OCI-LY7 (cell line): ENCODE measurements around the gene RPL10. TPM values are rescaled to one million over a fixed set of nuclear protein-coding genes. Genes with fewer than 3 reads are reported as not detected.
A peak's percentile ranks its signal among the peaks of the same experiment; 100 is the strongest.

ENCODE experiments used
- BruUV-seq: library from RNA; stranded (reverse); fragments of 400-500 nt; replicated peaks from 2 replicates; lab custom pipeline; 2021; lab: Mats Ljungman, UMichigan
- CTCF ChIA-PET: fragments of 300-600 bp; sonication (Branson Sonifier 250); formaldehyde crosslinking; loops from one replicate; lab custom pipeline; 2022; ENCODE audit warnings: antibody characterized with exemption; ENCODE audit not compliant: unreplicated experiment; lab: Charles Lee
- POLR2A ChIA-PET: fragments of 300-600 bp; sonication (Branson Sonifier 250); formaldehyde crosslinking; loops from one replicate; lab custom pipeline; 2022; ENCODE audit warnings: antibody characterized with exemption; lab: Charles Lee
- DNase-seq: peaks from one replicate; pipeline ENCODE4 v3.0.0-alpha.2; 2015; ENCODE audit warnings: low spot score
- H2AFZ ChIP-seq: fragments of 200-600 bp; sonication (generic), shearing (Covaris generic); 2 replicates; pipeline ENCODE4 v1.6.1; 2014; ENCODE audit warnings: mild to moderate bottlenecking, antibody characterized with exemption, low read length, moderate library complexity
- H3K27ac ChIP-seq: fragments of 200-600 bp; sonication (generic); 2 replicates; pipeline ENCODE4 v1.5.1; 2014; ENCODE audit warnings: mixed run types, low read depth, mild to moderate bottlenecking, moderate library complexity, low read length, inconsistent platforms; ENCODE audit not compliant: poor library complexity, severe bottlenecking
- H3K36me3 ChIP-seq: fragments of 200-600 bp; sonication (generic); 2 replicates; pipeline ENCODE4 v1.6.1; 2014; ENCODE audit warnings: mild to moderate bottlenecking, antibody characterized with exemption, low read length, moderate library complexity, mixed read lengths; ENCODE audit not compliant: insufficient read depth
- H3K4me1 ChIP-seq: fragments of 200-600 bp; sonication (generic); 2 replicates; pipeline ENCODE4 v1.5.1; 2014; ENCODE audit warnings: mild to moderate bottlenecking, low read length; ENCODE audit not compliant: insufficient read depth, poor library complexity, severe bottlenecking
- H3K4me2 ChIP-seq: fragments of 200-600 bp; sonication (generic); 2 replicates; pipeline ENCODE4 v1.6.1; 2014; ENCODE audit warnings: mild to moderate bottlenecking, low read length
- H3K4me3 ChIP-seq: fragments of 200-600 bp; sonication (generic); 2 replicates; pipeline ENCODE4 v1.5.1; 2014; ENCODE audit warnings: mild to moderate bottlenecking, low read depth, low read length; ENCODE audit not compliant: poor library complexity, severe bottlenecking
- H3K79me2 ChIP-seq: fragments of 200-600 bp; sonication (generic); 2 replicates; pipeline ENCODE4 v1.6.1; 2016; ENCODE audit warnings: low read depth, mild to moderate bottlenecking, low read length, moderate library complexity, mixed read lengths; ENCODE audit not compliant: insufficient read depth
- H3K9me2 ChIP-seq: fragments of 200-600 bp; sonication (generic); 2 replicates; pipeline ENCODE4 v1.6.1; 2016; ENCODE audit warnings: mild to moderate bottlenecking, low read length, mixed read lengths; ENCODE audit not compliant: insufficient read depth
- H3K9me3 ChIP-seq: fragments of 200-600 bp; sonication (generic); 2 replicates; pipeline ENCODE4 v1.6.1; 2014; ENCODE audit warnings: mild to moderate bottlenecking, mixed run types, low read length, mixed read lengths
- H4K20me1 ChIP-seq: fragments of 200-600 bp; sonication (generic); 2 replicates; pipeline ENCODE4 v1.6.1; 2014; ENCODE audit warnings: mild to moderate bottlenecking, antibody characterized with exemption, low read length, moderate library complexity, mixed read lengths; ENCODE audit not compliant: insufficient read depth
- EZH2phosphoT487 ChIP-seq: fragments of 200-600 bp; sonication (generic); IDR thresholded peaks from 2 replicates; pipeline ENCODE4 v1.6.1; 2018; ENCODE audit warnings: low read depth, borderline replicate concordance, mild to moderate bottlenecking, mixed run types, antibody characterized with exemption, low read length, moderate library complexity, mixed read lengths
- intact Hi-C: fragments of 100-400 bp; cut with micrococcal nuclease; formaldehyde crosslinking; loops from one replicate; pipeline ENCODE4 v1.10.0; 2022; ENCODE audit not compliant: unreplicated experiment
- total RNA-seq, 2 experiments: library from RNA; depleted of rRNA in 1 of 2; stranded (reverse); fragments of >200 nt in 1 of 2; shearing (Covaris generic) in 1 of 2; gene quantifications; 2 replicates each; pipeline ENCODE4 v1.2.3, GENCODE V29; 2014 to 2022
- TF ChIP-seq, protein P1 (sequence below): fragments of 200-600 bp; sonication (generic); conservative IDR thresholded peaks from 2 replicates; pipeline ENCODE4 v1.5.1; 2014; ENCODE audit warnings: mild to moderate bottlenecking, antibody characterized with exemption, low read length, moderate library complexity, mixed read lengths

Gene RPL10
- total RNA-seq, 2 experiments from 2014 or later = 2,447 to 4,261 TPM

DNA sequence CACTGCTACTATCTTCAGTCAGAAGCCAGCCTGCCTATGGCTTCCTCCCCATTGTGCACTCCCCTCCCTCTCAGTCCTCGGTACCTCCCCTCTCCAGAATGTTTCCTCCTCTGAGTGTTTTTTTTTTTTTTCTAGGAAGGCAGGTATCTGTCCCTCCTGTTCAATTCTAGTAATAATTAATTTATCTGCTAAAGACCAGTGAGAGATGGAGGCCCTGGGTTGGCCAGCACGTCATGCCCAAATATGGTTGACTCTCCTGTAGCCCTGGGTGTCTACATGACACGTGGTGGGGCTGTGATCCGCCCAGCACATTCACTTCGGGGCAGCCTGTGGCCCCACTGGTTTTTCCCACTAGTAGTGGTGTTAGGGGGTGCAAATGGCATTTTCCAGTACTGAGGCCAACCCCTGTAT lies 25.6 kb upstream of the RPL10 start:
- H3K4me2 ChIP-seq = peak overlapping the region; percentile 73; the same call in 1 of the 2 replicates
- CTCF ChIA-PET = no interaction called here
- no TSS peak for BruUV-seq
- H3K27ac ChIP-seq = no peak overlapping the region
- no peak overlapping the region for H2AFZ ChIP-seq
- 0 out of 2 replicates have a peak, but pooled peaks cover 3% of the 10 kb centered on the region for H4K20me1 ChIP-seq
- POLR2A ChIA-PET = no interaction called here
- DNase-seq = no peak
- no peak overlapping the region for H3K4me3 ChIP-seq
- no peaks in the 10 kb centered on the region for H3K9me3 ChIP-seq
- H3K4me1 ChIP-seq = peaks cover 43% of the 10 kb centered on the region
- TF ChIP-seq, protein P1, sequence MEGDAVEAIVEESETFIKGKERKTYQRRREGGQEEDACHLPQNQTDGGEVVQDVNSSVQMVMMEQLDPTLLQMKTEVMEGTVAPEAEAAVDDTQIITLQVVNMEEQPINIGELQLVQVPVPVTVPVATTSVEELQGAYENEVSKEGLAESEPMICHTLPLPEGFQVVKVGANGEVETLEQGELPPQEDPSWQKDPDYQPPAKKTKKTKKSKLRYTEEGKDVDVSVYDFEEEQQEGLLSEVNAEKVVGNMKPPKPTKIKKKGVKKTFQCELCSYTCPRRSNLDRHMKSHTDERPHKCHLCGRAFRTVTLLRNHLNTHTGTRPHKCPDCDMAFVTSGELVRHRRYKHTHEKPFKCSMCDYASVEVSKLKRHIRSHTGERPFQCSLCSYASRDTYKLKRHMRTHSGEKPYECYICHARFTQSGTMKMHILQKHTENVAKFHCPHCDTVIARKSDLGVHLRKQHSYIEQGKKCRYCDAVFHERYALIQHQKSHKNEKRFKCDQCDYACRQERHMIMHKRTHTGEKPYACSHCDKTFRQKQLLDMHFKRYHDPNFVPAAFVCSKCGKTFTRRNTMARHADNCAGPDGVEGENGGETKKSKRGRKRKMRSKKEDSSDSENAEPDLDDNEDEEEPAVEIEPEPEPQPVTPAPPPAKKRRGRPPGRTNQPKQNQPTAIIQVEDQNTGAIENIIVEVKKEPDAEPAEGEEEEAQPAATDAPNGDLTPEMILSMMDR = no peak
- TF ChIP-seq EZH2phosphoT487 = no peak
- H3K9me2 ChIP-seq = no peaks in the 10 kb centered on the region
- no peaks in the 10 kb centered on the region for H3K36me3 ChIP-seq
- intact Hi-C loops = loop anchor here (10.0 kb wide), 1 partner anchor 448 kb away; the partner anchor contains the start of gene ARHGAP4
- peaks cover 16% of the 10 kb centered on the region; the same call in 1 of the 2 replicates for H3K79me2 ChIP-seq

DNA sequence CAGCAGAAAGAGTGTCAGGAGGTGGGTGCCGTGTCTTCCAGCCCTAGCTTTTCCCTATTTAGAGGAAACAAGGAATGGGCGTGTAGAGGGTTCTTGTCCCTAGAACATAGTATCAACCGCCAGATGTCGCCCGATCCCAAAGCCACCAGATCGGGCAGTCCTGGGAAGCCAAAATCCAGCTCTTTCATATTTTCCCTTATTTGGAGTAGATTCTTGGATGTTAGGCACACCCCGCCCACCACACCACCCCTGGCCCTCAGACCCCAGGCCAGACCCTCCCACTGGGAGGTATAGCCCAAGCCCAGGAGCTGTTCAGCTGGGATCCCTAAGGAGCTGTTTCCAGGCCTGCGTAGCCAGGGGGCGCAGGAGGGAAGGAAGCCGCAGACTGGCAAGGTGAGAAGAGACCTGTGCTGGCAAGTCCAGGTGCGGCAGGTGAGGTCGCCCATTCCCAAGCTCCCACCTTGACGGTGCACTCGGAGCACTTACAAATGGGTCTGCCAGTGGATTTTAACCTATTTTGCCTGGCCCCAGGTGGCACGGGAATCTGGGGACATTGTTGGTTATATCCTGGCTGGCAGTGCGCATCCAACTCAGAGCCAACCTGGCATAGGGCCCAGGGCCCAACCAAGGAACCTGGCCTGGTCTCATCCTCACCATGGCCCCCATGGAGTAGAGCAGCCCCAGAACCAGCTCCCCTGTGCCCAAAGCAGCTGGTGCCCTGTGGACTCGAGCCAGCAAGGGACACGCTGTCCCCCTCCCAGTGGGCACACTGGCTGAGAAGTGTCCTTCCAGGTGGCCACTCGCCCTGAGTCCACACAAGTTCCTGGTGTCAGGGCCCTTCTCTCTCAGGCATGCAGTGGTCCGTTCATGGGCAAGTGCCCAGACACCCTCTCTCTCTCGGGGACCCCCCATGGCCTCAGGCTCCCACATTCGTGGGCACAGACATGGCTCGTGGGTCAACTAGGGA lies 24.6 kb upstream of the RPL10 start:
- DNase-seq = no peak
- Histone ChIP-seq H4K20me1 (0 out of 2 replicates have a peak, but pooled peaks cover 3% of the 10 kb centered on the region), H3K4me2 (peak overlapping the region; percentile 51), H3K27ac (no peak overlapping the region), H3K4me1 (peaks cover 43% of the 10 kb centered on the region), H3K9me2 (no peaks in the 10 kb centered on the region), H3K79me2 (peaks cover 16% of the 10 kb centered on the region; the same call in 1 of the 2 replicates), H3K36me3 (no peaks in the 10 kb centered on the region), H3K9me3 (no peaks in the 10 kb centered on the region), H2AFZ (no peak overlapping the region), H3K4me3 (no peak overlapping the region)
- intact Hi-C loops = loop anchor here (2.0 to 10.0 kb wide), 2 partner anchors 53 to 449 kb away; partner anchors contain the start of gene ARHGAP4
- ChIA-PET CTCF (no interaction called here), POLR2A (interaction anchor here (0.5 kb wide), 1 partner anchor 151 kb away, joined by 4 read pairs; no protein-coding TSS in a partner anchor)
- no TSS peak for BruUV-seq
- no peak for TF ChIP-seq EZH2phosphoT487
- TF ChIP-seq, protein P1 = 0 out of 2 replicates have a peak, but pooled peaks have one; percentile 5
